ENCODE measurements around the gene ZSCAN5B. TPM values are rescaled to one million over a fixed set of nuclear protein-coding genes. Genes with fewer than 3 reads are reported as not detected.

The ZSCAN5B gene
- polyA plus RNA-seq, 1 of the 3 experiments (the other 2 are of a cell fraction) = not detected

DNA sequence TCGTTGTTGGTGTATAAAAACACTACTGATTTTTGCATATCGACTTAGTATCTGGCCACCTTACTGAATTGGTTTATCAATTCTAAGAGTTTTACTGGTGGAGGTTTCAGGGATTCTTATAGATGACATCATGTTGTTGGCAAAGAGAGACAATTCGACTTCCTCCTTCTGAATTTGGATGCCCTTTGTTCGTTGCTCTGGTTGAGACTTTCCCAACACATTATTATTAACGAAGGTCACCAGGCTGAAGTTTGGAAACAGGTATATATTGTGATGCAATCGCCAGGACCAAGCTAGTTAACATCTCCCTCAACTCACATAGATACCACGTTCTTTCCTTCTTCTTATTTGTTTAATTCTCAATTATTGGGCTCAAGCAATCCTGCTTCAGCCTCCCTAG lies 2.1 kb upstream of the ZSCAN5B start:
- no peaks in the 10 kb centered on the region for H3F3A ChIP-seq (replicated peaks; ENCODE audit: insufficient read depth)
- no peak overlapping the region for H3K27ac ChIP-seq (ENCODE audit: low read depth in 2 of 2, low read length in 1 of 2)
- WGBS (ENCODE audit: low lambda C conversion rate) = 1% methylated on average over 7 of the region's 7 CpGs
- POLR2A ChIA-PET = no interaction called here
- no peak overlapping the region for H2AFZ ChIP-seq (ENCODE audit: low read depth)
- CTCF ChIA-PET = interaction anchor here (0.8 kb wide), 2 partner anchors 21 to 133 kb away, joined by 3 read pairs; no protein-coding TSS in a partner anchor
- no peak for DNase-seq
- TF ChIP-seq SMC3 (IDR thresholded peaks at IDR 0.05; ENCODE audit: low read depth, low read length) (no peak), EP300 (IDR thresholded peaks at IDR 0.05; ENCODE audit: borderline replicate concordance in 1 of 2, low read depth in 1 of 2, low read length in 1 of 2) (no peak), JUND (IDR thresholded peaks at IDR 0.05) (no peak), GABPA (IDR thresholded peaks at IDR 0.05; ENCODE audit: low read depth) (no peak), RAD21 (IDR thresholded peaks at IDR 0.05; ENCODE audit: low read length) (no peak), EZH2phosphoT487 (IDR thresholded peaks at IDR 0.05; ENCODE audit: borderline replicate concordance, low read depth) (no peak), TEAD4 (IDR thresholded peaks at IDR 0.05; ENCODE audit: borderline replicate concordance, insufficient read depth) (no peak), SIN3A (IDR thresholded peaks at IDR 0.05; ENCODE audit: borderline replicate concordance, low read depth, low read length) (no peak), MXI1 (IDR thresholded peaks at IDR 0.05; ENCODE audit: low read depth, low read length) (no peak), GATA2 (CRISPR knock-in tag; IDR thresholded peaks at IDR 0.05) (no peak), TCF12 (IDR thresholded peaks at IDR 0.05) (no peak)
- TF ChIP-seq, protein P1, sequence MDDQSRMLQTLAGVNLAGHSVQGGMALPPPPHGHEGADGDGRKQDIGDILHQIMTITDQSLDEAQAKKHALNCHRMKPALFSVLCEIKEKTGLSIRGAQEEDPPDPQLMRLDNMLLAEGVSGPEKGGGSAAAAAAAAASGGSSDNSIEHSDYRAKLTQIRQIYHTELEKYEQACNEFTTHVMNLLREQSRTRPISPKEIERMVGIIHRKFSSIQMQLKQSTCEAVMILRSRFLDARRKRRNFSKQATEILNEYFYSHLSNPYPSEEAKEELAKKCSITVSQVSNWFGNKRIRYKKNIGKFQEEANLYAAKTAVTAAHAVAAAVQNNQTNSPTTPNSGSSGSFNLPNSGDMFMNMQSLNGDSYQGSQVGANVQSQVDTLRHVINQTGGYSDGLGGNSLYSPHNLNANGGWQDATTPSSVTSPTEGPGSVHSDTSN (IDR thresholded peaks at IDR 0.05) = no peak
- TF ChIP-seq, protein P2, sequence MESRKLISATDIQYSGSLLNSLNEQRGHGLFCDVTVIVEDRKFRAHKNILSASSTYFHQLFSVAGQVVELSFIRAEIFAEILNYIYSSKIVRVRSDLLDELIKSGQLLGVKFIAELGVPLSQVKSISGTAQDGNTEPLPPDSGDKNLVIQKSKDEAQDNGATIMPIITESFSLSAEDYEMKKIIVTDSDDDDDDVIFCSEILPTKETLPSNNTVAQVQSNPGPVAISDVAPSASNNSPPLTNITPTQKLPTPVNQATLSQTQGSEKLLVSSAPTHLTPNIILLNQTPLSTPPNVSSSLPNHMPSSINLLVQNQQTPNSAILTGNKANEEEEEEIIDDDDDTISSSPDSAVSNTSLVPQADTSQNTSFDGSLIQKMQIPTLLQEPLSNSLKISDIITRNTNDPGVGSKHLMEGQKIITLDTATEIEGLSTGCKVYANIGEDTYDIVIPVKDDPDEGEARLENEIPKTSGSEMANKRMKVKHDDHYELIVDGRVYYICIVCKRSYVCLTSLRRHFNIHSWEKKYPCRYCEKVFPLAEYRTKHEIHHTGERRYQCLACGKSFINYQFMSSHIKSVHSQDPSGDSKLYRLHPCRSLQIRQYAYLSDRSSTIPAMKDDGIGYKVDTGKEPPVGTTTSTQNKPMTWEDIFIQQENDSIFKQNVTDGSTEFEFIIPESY (IDR thresholded peaks at IDR 0.05; ENCODE audit: borderline replicate concordance, low read depth) = no peak
- TF ChIP-seq, protein P3, sequence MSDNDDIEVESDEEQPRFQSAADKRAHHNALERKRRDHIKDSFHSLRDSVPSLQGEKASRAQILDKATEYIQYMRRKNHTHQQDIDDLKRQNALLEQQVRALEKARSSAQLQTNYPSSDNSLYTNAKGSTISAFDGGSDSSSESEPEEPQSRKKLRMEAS (IDR thresholded peaks at IDR 0.05; ENCODE audit: low read depth) = no peak
- no peak overlapping the region for H3K4me3 ChIP-seq (ENCODE audit: low read depth in 2 of 2, low read length in 1 of 2)
- H3K4me2 ChIP-seq = no peak overlapping the region
- H3K4me1 ChIP-seq (ENCODE audit: control insufficient read depth in 1 of 2, insufficient read depth in 2 of 2, low read depth in 1 of 2, low read length in 1 of 2) = no peaks in the 10 kb centered on the region
- peaks cover 41% of the 10 kb centered on the region; the same call in 1 of the 2 replicates for H3K27me3 ChIP-seq (ENCODE audit: insufficient read depth)
- H3K79me2 ChIP-seq (ENCODE audit: insufficient read depth) = no peaks in the 10 kb centered on the region
- no peaks in the 10 kb centered on the region for H3K36me3 ChIP-seq (replicated peaks in 1 of 2; ENCODE audit: control insufficient read depth in 1 of 2, insufficient read depth in 2 of 2, low read length in 1 of 2)
- H3K9me2 ChIP-seq = no peaks in the 10 kb centered on the region
- H3K9me3 ChIP-seq = no peaks in the 10 kb centered on the region
- H4K20me1 ChIP-seq (ENCODE audit: insufficient read depth) = no peaks in the 10 kb centered on the region
- H3K9ac ChIP-seq = no peak overlapping the region

DNA sequence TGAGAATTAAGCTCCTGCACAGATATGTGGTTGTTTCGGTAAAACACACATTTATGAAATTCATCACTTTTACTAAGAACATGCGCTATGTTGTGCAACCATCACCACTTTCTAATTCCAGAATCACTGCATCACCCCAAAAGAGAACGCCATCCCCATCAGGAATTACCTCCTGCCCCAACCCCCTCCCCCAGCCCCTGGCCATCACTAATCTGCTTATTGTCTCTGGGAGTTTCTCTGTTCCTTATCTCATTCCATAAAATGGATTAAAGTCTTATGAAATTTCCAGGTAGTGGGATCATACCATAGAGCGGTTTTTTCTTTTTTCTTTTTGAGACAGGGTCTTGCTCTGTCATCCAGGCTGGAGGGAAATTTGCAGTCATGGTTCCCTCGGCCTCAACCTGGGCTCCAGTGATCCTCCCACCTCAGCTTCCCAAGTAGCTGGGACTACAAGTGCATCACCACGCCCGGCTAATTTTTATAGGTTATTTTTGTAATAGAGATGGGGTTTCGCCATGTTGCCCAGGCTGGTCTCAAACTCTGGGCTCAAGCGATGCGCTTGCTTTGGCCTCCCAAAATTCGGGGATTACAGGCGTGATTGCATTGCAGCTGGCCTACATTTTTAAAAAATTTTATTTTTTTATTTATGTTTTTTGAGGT lies 3.5 kb downstream of the ZSCAN5B start:
- ChIA-PET POLR2A (no interaction called here), CTCF (interaction anchor here (1.0 to 1.4 kb wide), 3 partner anchors 22 to 128 kb away, joined by 3 read pairs; no protein-coding TSS in a partner anchor)
- Histone ChIP-seq H3K9ac (no peak overlapping the region), H4K20me1 (ENCODE audit: insufficient read depth) (no peaks in the 10 kb centered on the region), H3K9me3 (no peaks in the 10 kb centered on the region), H3F3A (replicated peaks; ENCODE audit: insufficient read depth) (no peaks in the 10 kb centered on the region), H3K27ac (ENCODE audit: low read depth in 2 of 2, low read length in 1 of 2) (no peak overlapping the region), H3K4me2 (no peak overlapping the region), H3K4me1 (ENCODE audit: control insufficient read depth in 1 of 2, insufficient read depth in 2 of 2, low read depth in 1 of 2, low read length in 1 of 2) (no peaks in the 10 kb centered on the region), H3K27me3 (ENCODE audit: insufficient read depth) (peaks cover 54% of the 10 kb centered on the region; the same call in 1 of the 2 replicates), H3K4me3 (ENCODE audit: low read depth in 2 of 2, low read length in 1 of 2) (no peak overlapping the region), H3K36me3 (replicated peaks in 1 of 2; ENCODE audit: control insufficient read depth in 1 of 2, insufficient read depth in 2 of 2, low read length in 1 of 2) (no peaks in the 10 kb centered on the region), H3K79me2 (ENCODE audit: insufficient read depth) (no peaks in the 10 kb centered on the region), H3K9me2 (no peaks in the 10 kb centered on the region), H2AFZ (ENCODE audit: low read depth) (no peak overlapping the region)
- DNase-seq = no peak
- WGBS (ENCODE audit: low lambda C conversion rate) = 48% methylated on average over 12 of the region's 12 CpGs
- TF ChIP-seq CHD2 (IDR thresholded peaks at IDR 0.05; ENCODE audit: low read length, partially characterized antibody) (no peak), ELF1 (IDR thresholded peaks at IDR 0.05) (no peak), JUND (IDR thresholded peaks at IDR 0.05) (no peak), RAD21 (IDR thresholded peaks at IDR 0.05; ENCODE audit: low read length) (no peak), MEF2A (IDR thresholded peaks at IDR 0.05; ENCODE audit: borderline replicate concordance, low read depth) (no peak), YY1 (IDR thresholded peaks at IDR 0.05; ENCODE audit: low read depth) (no peak), MXI1 (IDR thresholded peaks at IDR 0.05; ENCODE audit: low read depth, low read length) (no peak), EZH2phosphoT487 (IDR thresholded peaks at IDR 0.05; ENCODE audit: borderline replicate concordance, low read depth) (no peak), SIN3A (IDR thresholded peaks at IDR 0.05; ENCODE audit: borderline replicate concordance, low read depth, low read length) (no peak), TCF12 (IDR thresholded peaks at IDR 0.05) (no peak), GABPA (IDR thresholded peaks at IDR 0.05; ENCODE audit: low read depth) (no peak), RFX5 (IDR thresholded peaks at IDR 0.05; ENCODE audit: low read length) (no peak)
- TF ChIP-seq, protein P4, sequence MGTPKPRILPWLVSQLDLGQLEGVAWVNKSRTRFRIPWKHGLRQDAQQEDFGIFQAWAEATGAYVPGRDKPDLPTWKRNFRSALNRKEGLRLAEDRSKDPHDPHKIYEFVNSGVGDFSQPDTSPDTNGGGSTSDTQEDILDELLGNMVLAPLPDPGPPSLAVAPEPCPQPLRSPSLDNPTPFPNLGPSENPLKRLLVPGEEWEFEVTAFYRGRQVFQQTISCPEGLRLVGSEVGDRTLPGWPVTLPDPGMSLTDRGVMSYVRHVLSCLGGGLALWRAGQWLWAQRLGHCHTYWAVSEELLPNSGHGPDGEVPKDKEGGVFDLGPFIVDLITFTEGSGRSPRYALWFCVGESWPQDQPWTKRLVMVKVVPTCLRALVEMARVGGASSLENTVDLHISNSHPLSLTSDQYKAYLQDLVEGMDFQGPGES (IDR thresholded peaks at IDR 0.05; ENCODE audit: low read depth, low read length) = no peak
- TF ChIP-seq, protein P1 (IDR thresholded peaks at IDR 0.05) = no peak
